NCI-H2196 treated with DMSO at 0.1 percent for 48 hours (cell line): ENCODE results near the gene DHX32.
"Not testable (repeated sequence)": the region's sequence is repeated elsewhere in the genome, so short reads cannot be mapped to it uniquely, and the experiment has no call there.

Experiments used
- DNase-seq: peaks from one replicate; lab custom pipeline; 2025; ENCODE audit not compliant: unreplicated experiment; lab: John Stamatoyannopoulos, UW

Gene DHX32

DNA sequence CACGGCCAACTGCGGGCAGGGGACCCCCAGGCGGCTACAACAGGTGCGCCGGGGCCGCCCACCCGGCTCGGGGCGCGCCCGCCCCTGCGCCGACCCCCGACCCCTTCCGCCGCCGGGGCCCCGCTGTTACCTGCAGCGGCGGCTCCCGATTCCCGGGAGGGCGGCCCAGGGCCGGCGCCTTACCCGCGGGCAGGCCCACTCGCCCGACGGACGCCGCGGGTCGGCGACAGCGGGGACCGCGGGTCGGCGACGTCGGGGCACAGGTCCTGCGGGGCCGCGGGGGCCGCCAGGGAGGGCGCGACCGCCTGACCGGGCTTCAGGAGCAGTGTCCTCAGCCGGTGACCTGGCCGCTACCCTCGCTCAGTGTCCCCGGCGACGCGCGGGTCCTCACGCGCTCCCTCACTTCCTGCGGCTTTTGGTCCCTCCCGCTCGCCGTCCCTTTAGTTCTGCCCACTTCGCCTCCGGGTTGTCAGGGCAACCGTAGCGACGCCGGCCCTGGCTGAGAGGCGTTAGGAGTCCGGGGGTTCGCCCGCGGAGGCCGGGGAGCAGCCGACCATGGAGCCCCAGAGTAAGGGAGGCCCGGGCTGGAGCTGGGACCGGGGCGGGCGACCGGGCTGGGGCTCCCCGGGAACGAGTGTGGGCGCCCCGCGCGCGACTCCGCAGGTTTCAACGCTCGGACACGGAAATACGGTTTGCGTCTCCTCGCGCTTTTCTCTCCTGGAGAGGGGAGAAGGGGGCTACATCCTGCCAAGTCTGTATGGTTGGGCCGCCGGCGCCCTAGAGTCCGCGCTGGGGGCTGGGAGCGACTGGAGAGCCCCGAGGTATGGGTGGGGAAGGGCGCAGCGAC, 15.2 kb upstream of the DHX32 start, which contains the start of gene FANK1:
Gene FANK1 (plus strand): TSS at position 477 of the 847 bp plus-strand sequence. CDS start 79 bp downstream, at position 556.
- peak; percentile 17 for DNase-seq

DNA sequence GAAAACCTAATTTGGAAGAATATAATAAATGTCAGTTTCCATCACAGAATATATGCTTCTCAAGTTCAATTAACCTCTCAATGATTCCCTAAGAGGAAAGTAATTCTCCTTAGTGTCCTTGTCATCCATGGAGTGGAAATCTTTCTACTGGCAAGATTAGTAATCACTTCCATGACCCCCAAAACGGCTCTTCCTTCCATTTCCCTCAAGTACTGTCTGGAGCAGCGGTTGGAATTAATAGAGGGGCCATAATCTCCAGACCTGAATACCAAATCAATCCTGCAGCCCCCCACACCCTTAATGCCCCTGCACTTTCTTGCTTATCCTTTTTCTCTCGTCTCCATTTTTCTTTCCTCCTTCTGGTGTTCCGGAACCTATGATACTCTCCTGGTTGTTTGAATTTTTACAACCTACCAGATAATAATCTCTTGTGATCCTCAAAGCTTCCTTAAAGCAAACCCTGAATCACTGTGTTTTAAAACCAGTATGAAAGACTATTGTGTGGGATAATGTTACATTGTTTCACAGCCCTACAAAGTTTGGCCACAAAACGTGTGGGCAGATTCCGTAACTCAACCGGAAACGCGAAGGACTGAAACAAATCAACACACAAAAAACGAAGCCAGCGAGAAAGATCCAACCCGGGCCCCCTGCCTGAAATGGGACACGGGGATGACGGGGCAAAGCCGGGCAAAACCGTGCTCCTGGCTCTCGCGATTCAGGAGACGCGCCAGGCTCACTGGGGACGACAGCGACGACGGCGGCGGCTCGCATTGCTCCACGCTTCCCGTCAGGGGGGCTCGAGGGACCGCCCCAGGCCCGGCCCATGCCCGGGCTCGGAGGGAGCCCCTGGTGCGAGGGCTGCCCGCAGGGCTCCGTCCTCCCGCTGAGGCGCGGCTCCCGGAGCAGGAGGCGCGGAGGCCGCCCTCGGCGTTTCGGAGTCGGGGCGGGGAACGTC, 14.3 kb upstream of the DHX32 start:
- DNase-seq = not testable (repeated sequence)

DNA sequence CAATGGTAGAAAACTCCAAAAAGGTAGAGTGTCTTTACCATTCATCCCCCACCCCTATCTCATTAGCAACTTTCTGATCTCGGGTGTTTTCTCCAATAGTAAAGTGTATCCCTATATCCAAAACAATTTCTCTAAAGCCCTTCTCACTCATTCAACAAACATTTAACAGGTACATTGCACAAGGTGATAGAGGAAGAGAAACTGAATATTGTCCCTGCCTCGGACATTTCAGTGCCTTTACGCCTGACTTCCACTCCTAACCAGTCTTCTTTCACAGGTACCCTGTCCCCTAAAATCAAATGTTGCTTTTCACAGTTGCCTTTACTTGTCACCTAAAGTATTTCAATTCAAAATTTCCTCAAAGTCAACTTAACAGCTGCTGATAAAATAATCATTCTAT, 13.1 kb upstream of the DHX32 start:
- DNase-seq = not testable (repeated sequence)

DNA sequence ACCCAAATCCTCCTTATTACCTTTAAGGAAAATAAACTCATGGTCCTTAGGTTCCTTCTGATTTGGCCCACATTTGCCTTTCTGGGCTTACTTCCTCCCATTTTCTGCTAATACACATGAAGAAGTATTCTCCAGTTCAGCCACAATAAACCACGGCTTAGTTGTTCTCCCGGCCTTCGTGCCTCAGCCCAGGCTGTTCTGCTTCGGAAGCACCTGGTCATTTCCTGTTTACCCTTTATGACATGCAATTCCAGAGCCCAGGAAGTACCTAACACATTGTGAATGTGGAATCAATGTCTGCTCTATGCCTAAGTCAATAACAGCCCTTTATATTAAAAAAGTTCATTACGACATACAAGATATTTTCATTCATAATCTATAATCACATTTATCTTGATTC, 11.3 kb upstream of the DHX32 start:
- DNase-seq = not testable (repeated sequence)

DNA sequence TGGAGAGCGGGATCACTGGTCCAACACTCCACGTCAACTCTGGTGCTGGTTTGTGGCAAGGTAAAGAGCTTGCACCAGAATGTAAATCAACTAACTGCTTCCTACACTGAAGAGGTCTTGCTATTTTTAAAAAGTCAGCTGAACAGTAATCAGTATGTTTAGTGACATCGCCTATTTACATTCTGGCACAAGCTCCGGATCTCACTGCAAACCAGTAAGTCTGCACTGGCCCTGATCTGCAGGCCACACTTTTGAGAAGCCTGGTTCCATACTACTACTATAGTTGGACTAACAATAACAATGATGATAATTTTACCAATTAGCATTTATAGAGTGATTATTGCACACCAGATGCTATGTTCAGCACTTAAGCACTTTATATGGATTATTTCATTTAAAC, 8.3 kb upstream of the DHX32 start:
- not testable (repeated sequence) for DNase-seq

DNA sequence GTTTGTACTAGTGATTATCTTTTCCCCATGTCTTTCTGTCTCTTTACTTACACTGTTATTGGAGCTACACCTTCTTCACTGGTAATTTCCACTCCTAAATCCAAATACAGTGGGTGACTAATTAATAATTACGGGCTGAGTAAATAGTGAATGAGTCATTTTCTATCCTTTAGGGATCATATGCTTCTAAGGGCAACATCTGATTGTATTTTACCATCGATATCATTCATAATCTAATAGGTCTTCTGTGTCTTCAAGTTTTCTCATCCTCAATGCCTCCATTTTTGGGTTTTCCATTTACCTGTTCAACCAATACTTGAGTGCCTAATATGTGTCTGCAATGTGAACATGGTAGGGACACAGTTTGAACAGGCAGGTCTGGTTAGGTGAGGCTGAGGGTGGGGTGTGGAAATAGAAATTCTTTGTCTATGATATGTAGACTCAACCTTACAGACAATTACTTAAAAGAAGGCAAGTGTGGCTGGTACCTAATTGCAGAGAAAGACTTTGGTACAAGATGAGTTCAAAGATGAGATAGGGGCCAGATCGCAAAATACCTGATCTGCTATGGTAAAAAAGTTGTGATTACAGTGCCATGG, 5.9 kb upstream of the DHX32 start:
- DNase-seq = no peak

DNA sequence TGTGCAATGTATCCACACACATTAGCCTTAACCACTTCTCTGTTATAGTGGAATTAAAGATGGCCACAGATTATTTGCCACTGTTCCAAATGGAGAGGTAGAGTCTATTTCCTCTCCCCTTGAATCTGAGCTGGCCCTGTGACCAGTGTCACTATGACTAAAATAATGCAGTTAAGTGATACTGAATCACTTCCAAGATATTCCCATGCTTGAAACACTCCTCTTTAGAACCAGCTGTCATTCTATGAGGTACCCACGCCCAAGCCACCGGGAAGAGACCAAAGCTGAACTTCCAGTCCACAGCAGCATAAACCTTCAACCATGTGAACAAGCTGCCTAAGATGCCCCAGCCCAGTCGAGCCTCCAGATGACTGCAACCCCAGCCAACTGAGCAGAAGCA, 2.1 kb upstream of the DHX32 start:
- DNase-seq = no peak

DNA sequence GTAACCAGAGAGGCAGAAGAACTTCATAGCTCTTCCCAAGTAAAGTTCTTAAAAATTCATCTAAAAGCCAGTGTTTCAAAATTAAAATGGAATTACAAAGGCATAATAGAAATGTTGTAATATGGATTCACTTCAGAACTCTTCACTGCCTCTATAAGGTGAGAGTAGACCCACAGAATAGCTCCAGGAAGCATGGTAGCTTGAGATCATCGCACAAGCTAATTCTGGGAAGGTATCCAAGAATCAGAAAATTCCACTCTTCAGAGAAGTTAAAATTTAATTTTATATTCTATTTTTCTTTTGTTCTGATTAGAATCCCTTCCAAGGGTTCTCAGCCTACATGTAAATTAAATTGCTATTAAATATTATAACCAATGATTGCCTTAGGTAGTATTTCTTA, 1.5 kb upstream of the DHX32 start:
- DNase-seq = no peak

DNA sequence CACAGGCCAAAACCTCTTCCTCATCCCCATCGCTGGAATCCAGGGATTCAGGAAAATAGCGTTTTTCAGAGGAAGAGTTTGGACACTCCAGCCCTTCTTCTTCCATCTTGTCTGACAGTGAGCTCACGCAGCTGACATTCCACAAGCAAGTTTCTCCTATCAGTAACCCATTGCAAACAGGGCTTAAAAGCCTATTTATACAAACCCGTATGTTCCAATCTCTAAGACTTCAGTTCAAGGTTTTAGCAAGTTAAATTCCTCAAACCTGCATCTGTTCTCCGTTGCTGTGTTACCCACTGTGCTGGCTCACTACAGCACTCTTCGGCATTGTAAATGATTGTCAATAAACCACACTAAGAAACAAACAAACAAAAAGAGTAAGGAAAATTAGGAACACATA, 373 bp downstream of the DHX32 start:
- DNase-seq = no peak

DNA sequence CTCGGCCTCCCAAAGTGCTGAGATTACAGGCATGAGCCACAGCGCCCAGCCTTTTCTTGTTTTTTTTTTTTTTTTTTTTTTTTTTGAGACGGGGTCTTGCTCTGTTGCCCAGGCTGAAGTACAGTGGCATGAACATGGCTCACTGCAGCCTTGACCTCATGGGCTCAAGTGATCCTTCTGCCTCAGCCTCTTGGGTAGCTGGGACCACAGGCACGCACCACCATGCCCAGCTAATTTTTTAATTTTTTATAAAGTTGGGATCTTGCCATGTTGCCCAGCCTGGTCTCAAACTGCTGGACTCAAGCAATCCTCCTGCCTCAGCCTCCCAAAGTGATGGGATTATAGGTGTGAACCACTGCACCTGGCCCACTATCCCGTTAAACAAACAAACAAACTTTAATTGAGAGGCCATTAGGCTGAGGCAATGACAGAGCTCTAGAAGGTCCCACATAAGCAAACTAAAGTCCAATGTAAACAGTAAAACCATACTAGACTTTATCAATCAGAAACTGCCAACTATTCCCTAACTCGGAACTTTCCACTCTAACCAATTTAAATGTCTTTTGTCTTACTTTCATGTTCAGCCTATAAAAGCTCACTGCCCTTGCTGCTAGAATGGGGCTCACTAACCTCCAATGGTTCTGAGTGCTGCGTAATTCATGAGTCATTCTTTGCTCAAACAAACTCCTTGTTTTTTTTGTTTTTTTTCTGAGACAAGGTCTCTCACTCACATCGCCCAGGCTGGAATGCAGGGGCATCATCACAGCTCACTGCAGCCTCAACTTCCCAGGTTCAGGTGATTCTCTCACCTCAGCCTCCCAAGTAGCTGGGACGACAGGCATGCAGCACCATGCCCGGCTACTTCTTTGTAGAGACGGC, 1.9 kb downstream of the DHX32 start:
- no peak for DNase-seq

DNA sequence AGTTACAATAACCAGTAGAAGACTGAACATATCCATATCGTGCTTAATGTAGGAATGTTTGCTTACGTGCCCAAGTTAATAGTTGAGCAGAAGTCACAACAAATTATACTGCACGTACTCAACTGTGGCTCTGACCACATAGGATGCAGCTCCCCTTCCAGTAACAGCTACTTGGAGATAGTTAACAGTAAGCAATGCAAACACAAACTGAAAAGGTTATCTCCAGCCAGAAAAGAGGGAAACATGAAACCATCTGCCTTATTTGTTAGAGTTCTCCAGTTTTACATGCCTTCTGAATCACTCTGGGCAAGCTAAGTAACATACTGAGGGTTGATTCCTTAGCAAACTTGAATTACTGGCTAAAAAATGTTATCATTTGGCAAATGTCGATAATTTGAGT, 9.8 kb downstream of the DHX32 start:
- DNase-seq = peak; percentile 29

DNA sequence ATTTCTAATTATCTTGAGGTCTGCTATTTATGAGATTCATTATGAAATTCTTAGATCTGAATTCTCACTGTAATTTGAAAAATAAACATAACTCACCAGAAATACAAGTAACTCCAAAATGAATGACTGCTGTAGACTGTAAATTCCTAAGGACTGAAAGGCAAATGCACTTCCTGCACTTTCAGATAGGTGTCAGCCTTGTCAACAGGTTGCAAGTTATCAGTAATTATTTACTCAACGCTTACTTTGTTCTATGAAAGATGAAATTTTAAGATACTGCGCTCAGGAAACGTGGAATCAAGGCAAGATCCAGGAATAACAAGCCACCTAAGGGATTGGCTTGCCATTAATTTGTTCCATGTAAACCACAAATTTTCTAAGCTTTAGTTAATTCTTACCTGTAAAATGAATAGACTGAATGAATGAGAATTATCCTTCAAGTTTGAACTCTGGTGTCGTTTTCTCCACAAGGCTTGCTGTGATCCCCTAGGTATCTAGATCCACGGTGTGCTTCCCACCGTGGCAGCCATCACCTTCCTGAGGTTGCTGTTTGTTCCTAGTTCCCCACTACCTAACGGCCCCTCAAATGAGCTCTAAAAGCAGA, 12.6 kb downstream of the DHX32 start:
- peak; percentile 11 for DNase-seq

DNA sequence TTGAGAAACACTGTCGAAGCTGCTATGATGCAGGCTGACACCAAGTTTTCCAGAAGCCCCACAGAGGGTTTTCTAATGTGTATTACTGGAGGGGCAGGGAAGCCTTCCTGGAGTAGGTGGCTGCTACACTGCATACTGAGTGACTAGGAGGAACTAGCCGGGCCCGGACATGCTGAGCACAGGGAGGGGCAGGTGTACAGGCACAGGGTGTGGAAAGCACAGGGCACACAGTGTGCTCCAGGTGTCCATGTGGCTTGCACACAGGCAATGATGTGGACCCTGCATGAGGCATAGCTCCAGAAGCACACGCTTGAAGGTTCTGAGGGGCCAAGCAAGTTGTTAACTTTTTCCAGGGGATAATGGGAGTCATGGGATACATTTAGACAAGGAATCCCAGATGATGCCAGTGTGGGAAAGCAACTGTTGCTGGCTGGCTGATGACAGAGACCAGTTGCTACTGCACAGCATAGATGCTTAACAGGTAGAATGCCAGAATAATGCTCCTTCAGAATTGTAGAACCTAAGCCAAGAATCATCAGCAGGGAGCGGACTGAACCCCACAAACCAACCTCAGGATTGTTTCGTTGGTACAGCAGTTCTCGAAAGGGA, 14.6 kb downstream of the DHX32 start:
- DNase-seq = no peak

DNA sequence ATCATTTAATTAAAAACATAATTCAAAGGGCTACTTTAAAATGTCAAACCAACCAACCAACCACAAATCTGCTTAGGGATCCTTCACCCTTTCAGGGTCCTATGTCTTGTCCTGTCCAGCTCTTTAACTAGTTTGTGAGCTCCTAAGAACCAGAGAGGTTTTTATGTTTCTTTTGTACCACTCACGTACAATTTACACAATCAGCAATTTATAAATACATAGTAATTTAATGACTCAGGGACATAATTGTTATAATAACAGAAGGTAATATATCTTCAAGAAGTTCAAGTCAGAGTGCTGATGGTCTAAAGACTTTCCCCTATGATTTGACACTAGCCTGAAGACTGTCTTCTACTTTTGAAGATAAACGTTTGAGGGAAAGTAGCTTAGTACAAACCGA, 16.0 kb downstream of the DHX32 start:
- no peak for DNase-seq

DNA sequence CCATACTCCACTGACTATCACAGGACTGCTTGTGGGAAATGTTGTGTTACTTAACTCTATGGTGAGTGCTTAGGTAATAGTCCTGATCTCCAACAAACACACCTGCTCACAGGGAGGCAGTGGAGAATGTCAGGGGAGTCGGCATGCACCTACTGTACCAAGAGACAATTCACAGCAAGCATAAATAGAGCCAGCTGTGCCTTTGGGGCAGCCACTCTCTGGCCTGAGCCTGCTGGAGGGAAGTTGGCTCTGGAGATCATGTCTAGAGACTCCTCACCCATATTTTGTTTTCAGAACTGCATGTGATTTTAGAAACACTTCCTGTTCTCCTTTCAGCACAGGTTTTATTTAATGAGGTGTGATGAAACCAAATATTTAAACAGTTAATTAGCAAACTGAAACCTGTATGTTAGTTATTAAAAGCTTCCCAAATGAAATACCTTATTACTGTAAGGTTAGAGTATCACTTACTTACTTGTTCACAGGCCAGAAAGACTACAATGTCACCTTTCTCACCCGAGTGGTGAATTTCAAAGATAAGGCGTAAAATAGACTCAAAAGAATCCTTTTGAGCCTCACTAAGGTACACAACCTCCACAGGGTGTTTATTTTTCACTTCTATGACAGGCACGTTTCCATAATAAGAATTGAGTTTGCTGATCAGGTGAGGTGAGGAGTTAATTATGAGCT, 21.8 kb downstream of the DHX32 start:
- peak; percentile 69 for DNase-seq

DNA sequence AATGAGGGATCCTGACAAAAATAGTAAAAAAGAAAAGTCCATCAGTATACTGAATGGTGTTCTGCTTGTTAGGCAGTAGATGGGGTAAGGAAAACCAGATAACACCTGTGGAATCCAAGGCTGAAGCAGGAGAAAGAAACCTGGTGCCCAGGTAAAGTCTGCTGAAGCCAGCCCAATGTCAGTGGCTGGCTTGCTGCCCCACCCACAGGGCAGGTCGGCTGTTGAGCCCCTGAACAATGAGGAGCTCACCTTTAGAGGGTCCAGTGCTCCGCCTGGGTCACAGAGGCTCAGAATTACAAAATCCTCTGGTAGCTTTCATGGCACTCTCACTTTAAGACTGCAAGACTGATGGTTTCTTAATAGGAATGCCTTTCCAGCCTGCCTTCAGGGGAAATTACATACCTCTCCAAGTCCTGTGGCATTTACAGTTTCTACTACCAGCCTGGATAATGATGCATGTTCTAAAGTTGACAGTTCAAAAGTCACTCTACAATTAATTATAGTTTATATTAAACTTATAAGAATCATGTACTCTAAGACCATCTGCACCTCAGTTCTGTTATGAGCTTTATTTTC, 23.8 kb downstream of the DHX32 start:
- DNase-seq = no peak

DNA sequence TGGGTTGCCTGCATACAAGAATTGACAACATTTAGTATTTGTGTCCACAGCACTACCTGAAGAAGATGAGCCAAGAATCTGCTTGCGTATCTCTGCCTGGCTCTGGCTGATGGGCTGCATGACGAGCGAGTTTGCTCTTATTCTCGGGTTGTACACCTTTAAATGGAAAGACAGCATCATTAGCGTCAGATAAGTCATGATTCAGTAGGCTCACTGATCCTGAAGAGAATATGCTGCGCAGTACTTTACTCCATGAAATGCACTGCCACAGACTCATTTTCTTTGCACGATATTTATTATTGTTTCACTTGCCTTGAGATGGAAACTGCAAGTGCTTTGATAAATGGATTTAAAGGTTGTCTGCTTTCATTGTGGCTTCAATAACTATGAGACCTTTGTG, 28.6 kb downstream of the DHX32 start:
- no peak for DNase-seq
